ENCODE measurements around the gene TPRKB. TPM values are rescaled to one million over a fixed set of nuclear protein-coding genes. Genes with fewer than 3 reads are reported as not detected.
A peak's percentile ranks its signal among the peaks of the same experiment; 100 is the strongest.
"Not testable (repeated sequence)": the region's sequence is repeated elsewhere in the genome, so short reads cannot be mapped to it uniquely, and the experiment has no call there.

The TPRKB gene
- total and polyA plus RNA-seq, 8 donors = 10.1 to 31.0 (median 12.9) TPM

DNA sequence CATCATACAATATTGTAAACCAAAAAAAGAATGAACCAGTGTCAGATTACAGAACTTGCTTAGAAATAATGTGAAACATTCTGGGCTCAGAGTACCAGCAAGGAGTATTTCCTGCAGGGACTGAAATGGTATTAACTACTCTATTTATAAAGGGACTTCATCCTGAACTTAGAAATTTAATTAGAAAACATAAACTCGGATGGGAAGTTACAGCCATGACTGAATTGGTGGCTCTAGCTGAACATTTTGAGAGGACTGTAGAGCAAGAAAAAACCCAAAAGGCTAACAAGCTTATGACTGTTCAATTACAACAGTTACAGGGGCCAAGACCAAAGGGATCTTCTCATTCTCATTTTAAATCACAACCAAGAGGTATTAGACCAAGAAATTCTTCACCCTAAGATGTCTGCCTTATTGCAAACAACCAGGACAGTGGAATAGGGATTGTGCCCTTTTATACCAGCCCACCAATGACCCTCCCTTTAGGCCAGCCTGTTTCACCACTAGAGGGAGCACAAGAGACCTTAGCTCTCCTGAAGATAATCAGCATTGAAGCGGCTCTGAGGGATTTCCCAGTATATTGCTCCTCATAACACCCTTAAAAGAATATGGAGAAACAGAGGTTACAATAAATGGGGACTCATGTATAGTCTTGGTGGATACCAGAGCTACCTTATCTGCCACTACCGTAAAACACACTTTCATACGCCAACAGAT, 46.6 kb downstream of the TPRKB start:
- H3K27ac ChIP-seq; H3K4me1 ChIP-seq; FAIRE-seq; H3K4me3 ChIP-seq; H3K27me3 ChIP-seq; H3K36me3 ChIP-seq; H3K9me3 ChIP-seq; intact Hi-C loops (cut with DNase I): not testable (repeated sequence)
- peak; percentile 68 to 89 (median 80) for ATAC-seq
- 18 to 59% methylated on average over 2 to 4 of the region's 4 CpGs for WGBS, 2 donors
- peak in 2 of 4 donors; percentile 25 to 41 for TF ChIP-seq CTCF (IDR thresholded peaks at IDR 0.05)
- peak in 1 of 6 donors; percentile 31 for DNase-seq

GRCh38 chr2:73688494-73688893, 48.7 kb downstream of the TPRKB start:
- H3K27ac ChIP-seq; ATAC-seq; intact Hi-C loops (cut with DNase I); H3K9me3 ChIP-seq; H3K36me3 ChIP-seq; DNase-seq; H3K27me3 ChIP-seq; H3K4me1 ChIP-seq; FAIRE-seq; H3K4me3 ChIP-seq: not testable (repeated sequence)
- whole genome bisulfite sequencing, 2 donors = 93 to 95% methylated on average over 5 of the region's 5 CpGs

GRCh38 chr2:73685764-73686438, 51.2 kb downstream of the TPRKB start:
- ATAC-seq (peak; percentile 84 to 95 (median 90)), FAIRE-seq (no peak), DNase-seq (peak in 4 of 6 donors; percentile 39 to 67 (median 64))
- H3K9me3 ChIP-seq = no peaks in the 10 kb centered on the region
- 31 to 37% methylated on average over 4 of the region's 4 CpGs for WGBS, 2 donors
- H3K4me1 ChIP-seq = no peaks in the 10 kb centered on the region
- no peak overlapping the region for H3K4me3 ChIP-seq
- intact Hi-C loops (cut with DNase I) = no loop called here
- no peak for TF ChIP-seq CTCF (IDR thresholded peaks at IDR 0.05)
- H3K27ac ChIP-seq = no peak overlapping the region
- no peaks in the 10 kb centered on the region for H3K27me3 ChIP-seq
- no peaks in the 10 kb centered on the region for H3K36me3 ChIP-seq

DNA sequence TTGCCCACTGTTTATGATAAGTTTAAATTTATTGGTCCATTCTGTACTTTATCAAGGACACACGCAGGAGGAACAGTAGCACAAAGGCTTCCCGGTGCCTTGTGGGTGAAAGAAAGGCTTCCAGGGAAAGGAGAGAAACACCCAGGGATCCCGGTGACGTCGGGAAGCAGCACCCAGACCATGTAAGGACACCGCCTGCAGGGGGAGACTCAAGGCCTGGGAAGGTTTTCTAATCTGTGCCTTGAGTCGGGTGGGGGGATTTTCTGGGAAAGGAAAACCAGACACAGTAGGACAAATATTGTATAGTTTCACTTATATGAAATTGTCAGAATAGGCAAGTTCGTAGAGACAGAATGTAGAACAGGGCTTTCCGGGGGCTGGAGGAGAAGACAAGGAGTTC, 52.2 kb downstream of the TPRKB start:
- intact Hi-C loops (cut with DNase I); H3K36me3 ChIP-seq; H3K4me1 ChIP-seq; FAIRE-seq; H3K27ac ChIP-seq; H3K9me3 ChIP-seq; DNase-seq; H3K4me3 ChIP-seq; H3K27me3 ChIP-seq: not testable (repeated sequence)
- ATAC-seq = peak; percentile 46 to 63 (median 59)
- 52 to 66% methylated on average over 9 of the region's 9 CpGs for WGBS, 2 donors

DNA sequence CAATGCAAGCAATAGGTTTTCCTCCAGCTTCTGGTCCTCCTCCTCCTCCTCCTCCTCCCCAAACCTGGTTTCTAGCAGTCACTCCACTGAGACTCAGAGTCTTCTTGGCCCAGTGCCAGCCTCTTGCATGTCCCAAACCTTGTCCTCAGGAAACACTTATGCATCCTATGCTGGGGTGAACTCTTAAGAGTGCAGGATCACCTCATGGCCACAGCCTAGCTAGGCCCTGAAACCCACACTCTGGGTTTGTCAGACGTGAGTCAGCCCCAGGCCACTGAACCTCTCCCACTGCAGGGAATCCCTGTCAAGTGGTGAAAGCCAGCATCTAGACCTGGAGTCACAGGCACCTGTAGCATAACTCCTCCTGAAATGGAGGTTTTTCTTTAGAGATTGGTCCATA, 52.8 kb downstream of the TPRKB start:
- H3K27ac ChIP-seq; FAIRE-seq; H3K9me3 ChIP-seq; DNase-seq; intact Hi-C loops (cut with DNase I); ATAC-seq; H3K27me3 ChIP-seq; H3K4me3 ChIP-seq; H3K36me3 ChIP-seq; H3K4me1 ChIP-seq: not testable (repeated sequence)
- 90 to 93% methylated on average over 1 of the region's 1 CpG for WGBS, 2 donors

DNA sequence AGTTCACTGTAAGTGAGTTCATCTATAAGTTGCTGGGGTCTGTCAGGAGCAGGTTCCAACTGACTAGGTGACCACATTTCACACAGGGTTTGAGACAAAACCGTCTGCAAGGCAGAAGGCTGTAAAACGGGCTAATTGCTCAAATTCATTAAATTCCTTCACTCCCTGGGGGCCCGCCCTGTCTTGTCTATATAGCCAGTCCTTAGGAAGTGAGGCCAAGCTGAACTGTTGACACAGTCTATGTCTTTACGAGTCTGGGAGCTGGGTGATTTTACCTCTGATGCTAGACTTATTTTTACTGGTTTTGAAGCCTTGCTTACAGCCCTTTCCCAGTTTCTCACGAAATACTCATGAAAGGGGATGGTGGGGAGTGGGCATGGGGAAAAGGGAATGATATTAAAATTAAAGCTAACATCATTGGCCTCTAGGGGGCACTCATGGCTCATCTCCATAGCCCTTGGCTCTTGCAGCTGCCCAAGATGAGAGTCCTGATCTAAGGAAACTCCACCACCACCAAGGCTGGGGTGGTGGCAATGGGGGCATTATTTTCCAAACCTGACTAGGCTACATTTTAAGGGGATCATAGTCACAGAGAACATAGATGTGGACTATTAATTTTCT, 57.1 kb downstream of the TPRKB start:
- peak; percentile 27 to 46 (median 36) for TF ChIP-seq CTCF (IDR thresholded peaks at IDR 0.05)
- H3K27me3 ChIP-seq; H3K4me1 ChIP-seq; FAIRE-seq; H3K27ac ChIP-seq; H3K4me3 ChIP-seq; H3K9me3 ChIP-seq; H3K36me3 ChIP-seq; intact Hi-C loops (cut with DNase I): not testable (repeated sequence)
- 16 to 21% methylated on average over 5 of the region's 5 CpGs for WGBS, 2 donors
- peak in 1 of 6 donors; percentile 30 for DNase-seq
- peak; percentile 50 to 90 (median 78) for ATAC-seq

Other genes starting within 250 kb of the TPRKB start
- not detected for gene NAT8, start 94.9 kb downstream of the TPRKB start, total RNA-seq
- under 1 TPM in 1 of 2 donors, not detected in 1; 0.09 TPM for gene NAT8, start 94.9 kb downstream of the TPRKB start, polyA plus RNA-seq
- 10 to 100 TPM in 1 of 6 donors, 1 to 10 TPM in 5; 4.7 to 12.1 (median 6.8) TPM for gene DUSP11, start 42.8 kb upstream of the TPRKB start, total RNA-seq
- gene DUSP11, start 42.8 kb upstream of the TPRKB start, polyA plus RNA-seq = 10 to 100 TPM in 1 of 2 donors, 1 to 10 TPM in 1; 7.3 to 11.7 TPM
- not detected for gene C2orf78, start 46.8 kb upstream of the TPRKB start, total RNA-seq
- gene C2orf78, start 46.8 kb upstream of the TPRKB start, polyA plus RNA-seq = not detected
- 10 to 100 TPM; 11.7 to 24.4 (median 13.2) TPM for gene STAMBP, start 91.6 kb upstream of the TPRKB start, total RNA-seq
- 10 to 100 TPM in 1 of 2 donors, 1 to 10 TPM in 1; 9.8 to 16.7 TPM for gene STAMBP, start 91.6 kb upstream of the TPRKB start, polyA plus RNA-seq
- 1 to 10 TPM in 3 of 6 donors, under 1 TPM in 3; 0.28 to 2.2 (median 0.91) TPM for gene ACTG2, start 155.7 kb upstream of the TPRKB start, total RNA-seq
- gene ACTG2, start 155.7 kb upstream of the TPRKB start, polyA plus RNA-seq = 10 to 100 TPM in 1 of 2 donors, 1 to 10 TPM in 1; 9.9 to 76.3 TPM
- 10 to 100 TPM; 13.1 to 19.3 (median 15.2) TPM for gene DGUOK, start 189.5 kb upstream of the TPRKB start, total RNA-seq
- gene DGUOK, start 189.5 kb upstream of the TPRKB start, polyA plus RNA-seq = 10 to 100 TPM; 30.6 to 47.0 TPM
- 1 to 10 TPM; 4.1 to 8.6 (median 4.8) TPM for gene TET3, start 247.6 kb upstream of the TPRKB start, total RNA-seq
- gene TET3, start 247.6 kb upstream of the TPRKB start, polyA plus RNA-seq = 1 to 10 TPM; 1.5 to 4.4 TPM

All from pancreas (tissue), 10 donors.